C4-2B (cell line): Measurements from ENCODE around the gene EEPD1.
A peak's percentile ranks its signal among the peaks of the same experiment; 100 is the strongest.

Experiments used
- H3K27ac ChIP-seq: fragments of 450-650 bp; 2 replicates; pipeline ENCODE4 v1.5.1; 2017
- ZFX ChIP-seq: fragments of 450-650 bp; IDR thresholded peaks from 2 replicates; pipeline ENCODE4 v1.6.1; 2017
- TF ChIP-seq, protein P1 (sequence below): fragments of 450-650 bp; conservative IDR thresholded peaks from 2 replicates; pipeline ENCODE4 v1.5.1; 2017; ENCODE audit warnings: mild to moderate bottlenecking

The EEPD1 gene

DNA sequence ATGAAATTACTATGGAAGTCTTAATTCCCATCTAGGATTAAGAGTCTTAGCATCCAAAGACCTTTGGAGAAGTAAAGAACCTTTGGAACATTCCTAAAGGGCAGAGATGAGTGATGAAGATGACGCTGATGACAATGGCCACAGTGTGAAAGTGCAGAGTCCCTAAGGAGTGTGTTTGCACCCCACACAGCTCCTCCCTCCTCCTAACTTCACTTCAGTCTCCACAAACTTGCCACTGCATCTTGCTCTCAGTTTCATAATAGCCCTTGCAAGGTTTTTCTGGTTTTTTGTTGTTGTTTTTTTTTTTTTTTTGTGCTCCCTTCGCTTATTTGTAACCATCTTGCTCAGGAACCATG lies 119.1 kb downstream of the EEPD1 start:
- TF ChIP-seq, protein P1, sequence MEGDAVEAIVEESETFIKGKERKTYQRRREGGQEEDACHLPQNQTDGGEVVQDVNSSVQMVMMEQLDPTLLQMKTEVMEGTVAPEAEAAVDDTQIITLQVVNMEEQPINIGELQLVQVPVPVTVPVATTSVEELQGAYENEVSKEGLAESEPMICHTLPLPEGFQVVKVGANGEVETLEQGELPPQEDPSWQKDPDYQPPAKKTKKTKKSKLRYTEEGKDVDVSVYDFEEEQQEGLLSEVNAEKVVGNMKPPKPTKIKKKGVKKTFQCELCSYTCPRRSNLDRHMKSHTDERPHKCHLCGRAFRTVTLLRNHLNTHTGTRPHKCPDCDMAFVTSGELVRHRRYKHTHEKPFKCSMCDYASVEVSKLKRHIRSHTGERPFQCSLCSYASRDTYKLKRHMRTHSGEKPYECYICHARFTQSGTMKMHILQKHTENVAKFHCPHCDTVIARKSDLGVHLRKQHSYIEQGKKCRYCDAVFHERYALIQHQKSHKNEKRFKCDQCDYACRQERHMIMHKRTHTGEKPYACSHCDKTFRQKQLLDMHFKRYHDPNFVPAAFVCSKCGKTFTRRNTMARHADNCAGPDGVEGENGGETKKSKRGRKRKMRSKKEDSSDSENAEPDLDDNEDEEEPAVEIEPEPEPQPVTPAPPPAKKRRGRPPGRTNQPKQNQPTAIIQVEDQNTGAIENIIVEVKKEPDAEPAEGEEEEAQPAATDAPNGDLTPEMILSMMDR, result no peak
- H3K27ac ChIP-seq, result no peak overlapping the region

DNA sequence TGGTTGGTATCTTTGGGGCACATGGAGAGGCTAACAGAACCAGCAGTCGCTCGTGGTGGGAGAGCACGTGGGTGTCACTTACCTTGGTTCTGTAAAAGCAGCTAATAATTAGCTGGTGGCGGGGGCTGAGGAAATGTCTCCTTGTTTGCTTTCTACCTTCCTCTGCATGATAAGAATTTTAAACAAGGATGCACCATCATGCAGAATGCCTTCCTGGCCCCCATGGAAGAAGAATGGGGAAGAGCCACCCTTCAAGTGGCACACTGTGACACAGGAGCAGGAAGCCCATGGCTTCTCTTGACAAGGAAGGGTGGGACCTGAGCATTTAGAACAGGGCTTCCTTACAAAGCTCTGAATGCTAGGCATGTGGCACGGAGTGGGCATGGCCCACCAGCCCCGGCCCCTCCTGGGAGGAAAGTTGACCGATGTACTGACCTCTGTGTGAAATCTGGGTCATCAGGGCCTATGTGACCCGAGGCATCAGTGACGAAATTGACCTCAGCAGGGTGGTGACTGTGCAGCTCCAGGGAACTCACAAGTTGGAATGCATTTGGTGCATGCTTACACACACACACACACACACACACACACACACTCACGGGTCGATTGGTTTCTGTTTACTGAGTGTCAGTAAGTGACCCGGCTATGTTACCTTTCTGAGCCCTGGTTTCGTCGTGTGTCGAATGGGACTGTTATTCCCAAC lies 119.7 kb downstream of the EEPD1 start:
- TF ChIP-seq ZFX, result no peak
- no peak overlapping the region for H3K27ac ChIP-seq

DNA sequence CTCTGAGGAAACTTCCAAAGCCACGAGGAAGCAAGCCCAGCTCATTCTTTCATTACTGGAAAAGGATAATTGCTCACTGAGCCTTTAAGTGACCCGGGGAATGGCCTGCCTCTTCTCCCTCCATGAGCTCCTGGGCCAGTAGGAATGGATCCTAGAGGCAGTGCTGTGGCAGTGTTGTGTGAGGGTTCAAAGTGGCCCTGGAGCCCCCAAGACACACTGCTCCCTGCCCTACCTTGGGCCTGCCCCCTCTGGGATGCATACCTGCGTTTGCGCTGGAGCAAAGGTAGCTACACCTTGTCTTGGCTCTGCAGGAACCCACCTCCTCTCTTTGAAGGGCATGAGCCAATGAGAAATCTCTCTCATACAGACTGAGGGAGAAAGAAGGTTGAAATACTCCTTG lies 120.8 kb downstream of the EEPD1 start:
- TF ChIP-seq ZFX, result no peak
- TF ChIP-seq, protein P1, result no peak
- no peak overlapping the region for H3K27ac ChIP-seq

DNA sequence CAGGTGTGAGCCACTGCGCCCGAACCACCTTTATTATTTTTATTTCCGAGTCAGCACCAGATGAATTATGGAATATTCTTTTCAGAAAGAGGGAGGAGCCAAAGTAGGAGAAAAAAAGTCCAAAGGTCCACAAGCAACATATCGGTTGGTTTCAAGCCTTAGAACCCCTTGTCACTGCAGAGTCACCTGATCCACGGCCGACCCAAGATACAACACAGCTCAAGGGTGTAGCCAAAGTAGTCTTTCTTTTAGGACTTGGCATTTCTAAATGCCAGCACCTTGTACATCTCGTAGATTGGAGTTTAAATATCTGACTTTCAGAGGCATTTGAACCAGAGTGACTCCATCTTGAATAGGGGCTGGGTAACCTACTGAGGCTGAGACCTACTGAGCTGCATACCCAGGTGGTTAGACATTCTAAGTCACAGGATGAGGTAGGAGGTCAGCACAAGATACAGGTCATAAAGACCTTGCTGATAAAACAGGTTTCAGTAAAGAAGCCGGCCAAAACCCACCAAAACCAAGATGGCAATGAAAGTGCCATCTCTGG lies 122.8 kb downstream of the EEPD1 start:
- H3K27ac ChIP-seq, result no peak overlapping the region
- TF ChIP-seq, protein P1, result no peak
- TF ChIP-seq ZFX, result no peak

DNA sequence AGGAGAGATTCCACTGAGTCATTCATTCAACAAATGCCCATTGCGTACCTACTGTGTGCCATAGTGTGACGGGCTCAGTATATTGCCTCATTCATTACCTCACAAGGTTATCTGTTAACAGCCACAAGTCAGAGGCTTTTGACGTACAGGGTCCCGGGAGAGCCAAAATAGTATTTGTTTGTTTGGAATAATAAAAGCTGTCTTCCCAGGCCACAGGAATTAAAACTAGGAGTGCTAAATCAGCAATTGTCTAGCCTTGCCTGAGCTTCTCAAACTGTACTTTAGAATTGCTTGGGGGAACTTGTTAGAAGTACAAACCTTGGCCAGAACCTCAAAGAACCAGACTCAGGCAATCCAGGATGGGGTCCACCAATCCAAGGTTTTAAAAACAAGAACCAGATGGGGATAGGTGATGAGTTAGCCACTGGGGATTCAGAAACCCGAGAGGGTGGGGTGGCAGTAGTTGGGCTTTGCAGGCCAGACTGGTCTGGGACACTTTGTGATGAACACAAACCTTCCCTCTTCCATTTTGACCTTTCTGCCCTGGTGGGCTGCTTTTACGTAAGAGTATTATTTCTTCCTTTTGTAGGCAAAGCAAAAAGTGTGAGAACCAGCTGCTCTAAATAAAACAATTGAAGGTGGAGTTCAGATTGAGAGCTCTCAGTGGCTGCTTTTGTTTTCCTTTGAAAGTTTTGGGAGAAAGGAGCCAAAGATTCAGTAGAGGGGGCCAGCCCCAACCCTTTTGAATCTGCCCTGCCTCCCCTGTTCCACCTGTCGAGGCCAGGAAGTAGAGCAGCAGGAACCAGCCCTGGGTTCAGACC lies 123.6 kb downstream of the EEPD1 start:
- no peak overlapping the region for H3K27ac ChIP-seq
- TF ChIP-seq ZFX, result no peak
- TF ChIP-seq, protein P1, result no peak

DNA sequence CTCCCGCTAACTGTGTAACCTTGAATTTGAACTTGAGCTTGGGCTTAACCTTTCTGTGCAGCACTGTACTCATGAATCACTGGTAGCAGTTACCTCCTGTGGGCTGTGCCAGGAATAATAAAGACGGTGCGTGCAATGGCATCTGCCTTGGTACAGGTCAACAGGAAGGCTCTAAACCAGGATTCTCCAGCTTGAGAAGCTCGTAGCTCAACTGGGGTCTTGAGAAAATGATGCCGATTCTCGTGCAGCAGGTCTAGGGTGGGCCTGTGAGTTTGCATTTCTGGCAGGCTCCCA lies 124.1 kb downstream of the EEPD1 start:
- H3K27ac ChIP-seq, result no peak overlapping the region
- TF ChIP-seq ZFX, result no peak
- TF ChIP-seq, protein P1, result no peak

DNA sequence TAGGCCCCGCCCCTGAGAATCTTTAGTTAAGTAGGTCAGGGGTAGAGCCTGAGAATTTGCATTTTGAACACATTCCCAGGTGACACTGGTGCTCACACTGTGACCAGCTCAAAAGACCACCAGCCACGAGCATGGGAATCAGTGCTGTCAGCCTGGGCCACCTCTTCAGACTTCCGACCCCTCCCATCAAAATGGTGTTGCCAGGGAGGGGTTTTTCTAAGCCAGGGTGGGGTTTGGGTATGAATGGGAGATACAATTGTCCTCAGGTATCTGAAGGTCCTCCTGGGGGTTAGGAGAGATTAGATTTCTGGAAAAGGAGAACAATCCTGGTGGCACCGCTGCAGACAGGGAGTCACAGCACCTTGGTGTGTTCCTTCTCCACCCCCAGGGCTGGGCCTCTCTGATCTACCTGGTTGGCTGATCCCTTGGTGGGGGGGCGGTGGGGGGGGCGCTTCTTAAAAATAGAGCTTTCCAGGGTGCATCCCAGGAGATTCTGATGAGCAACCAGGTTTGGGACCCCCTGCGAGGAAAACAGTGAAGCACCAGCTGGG lies 125.1 kb downstream of the EEPD1 start:
- peak overlapping the region; percentile 24 for H3K27ac ChIP-seq
- no peak for TF ChIP-seq ZFX
- TF ChIP-seq, protein P1, result no peak
